Superior temporal gyrus (tissue), 1 donor: Measurements from ENCODE around the gene CPXM1.

Source experiments
- DNase-seq: peaks from one replicate; pipeline ENCODE4 v3.0.0-alpha.2; 2016; ENCODE audit errors: extremely low spot score

CPXM1 gene

DNA sequence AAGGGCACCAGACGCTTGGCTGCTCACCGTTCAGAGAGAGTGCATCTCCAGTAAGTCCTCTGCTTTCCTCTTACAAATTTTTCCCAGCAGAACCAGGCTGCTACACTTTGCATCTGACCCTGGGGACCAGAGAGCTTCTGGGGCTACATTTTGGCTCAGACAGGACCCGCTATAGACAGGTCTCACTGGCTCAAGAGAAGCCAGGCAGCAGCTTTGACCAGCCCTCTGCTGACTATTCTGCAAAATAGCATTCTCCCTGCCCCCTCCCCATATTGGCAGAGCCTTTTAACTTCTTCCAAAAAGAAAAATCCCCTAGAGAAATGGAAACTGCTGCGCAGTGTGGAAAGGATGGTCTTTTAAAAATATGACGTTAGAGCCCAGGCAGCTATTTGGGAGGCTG lies 37.2 kb downstream of the CPXM1 start:
- no peak for DNase-seq

DNA sequence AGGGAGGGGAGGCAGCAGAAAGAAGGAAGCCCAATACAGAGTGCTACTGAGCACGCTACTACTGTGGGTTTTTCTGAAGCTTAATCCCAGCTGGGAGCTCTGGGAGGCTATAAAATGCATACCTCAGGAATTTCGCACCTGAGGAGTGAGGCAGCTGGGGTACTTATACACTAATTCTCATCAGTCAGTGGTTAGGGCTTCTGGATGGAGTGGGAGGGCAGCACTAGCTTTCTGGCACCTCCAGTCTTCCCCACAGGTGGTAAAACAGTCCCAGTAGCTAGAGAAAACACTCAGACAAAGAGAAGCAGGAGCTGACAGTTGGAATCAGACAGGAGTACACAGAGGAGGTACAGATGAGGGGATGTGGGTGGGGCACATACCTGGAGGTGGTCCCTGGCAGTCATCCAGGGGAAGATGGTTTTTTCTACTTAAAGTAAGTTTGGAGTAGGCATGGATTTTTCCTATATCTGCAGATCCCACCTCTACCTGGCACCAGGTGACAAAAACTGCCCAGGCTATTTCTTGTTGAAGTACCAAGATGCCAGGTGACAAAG lies 37.8 kb downstream of the CPXM1 start:
- no peak for DNase-seq

DNA sequence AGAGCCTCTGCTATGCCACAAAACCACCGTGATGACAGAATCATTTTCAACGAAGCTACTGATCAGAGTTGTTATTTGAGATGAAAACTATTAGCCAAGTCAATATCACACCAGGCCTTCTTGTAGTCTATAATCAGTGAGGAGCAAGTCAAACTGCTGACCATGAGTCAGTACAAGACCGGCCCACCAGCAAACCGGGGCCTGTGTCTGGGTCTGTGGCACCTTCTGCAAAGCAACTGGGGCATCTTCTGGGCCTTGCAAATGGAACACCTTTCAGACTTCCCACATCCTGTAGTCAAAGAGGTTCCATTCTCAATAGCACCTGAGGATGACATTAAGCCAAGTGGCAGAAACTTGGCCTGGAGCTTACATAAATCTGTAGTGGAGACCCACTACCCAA lies 38.5 kb downstream of the CPXM1 start:
- no peak for DNase-seq

DNA sequence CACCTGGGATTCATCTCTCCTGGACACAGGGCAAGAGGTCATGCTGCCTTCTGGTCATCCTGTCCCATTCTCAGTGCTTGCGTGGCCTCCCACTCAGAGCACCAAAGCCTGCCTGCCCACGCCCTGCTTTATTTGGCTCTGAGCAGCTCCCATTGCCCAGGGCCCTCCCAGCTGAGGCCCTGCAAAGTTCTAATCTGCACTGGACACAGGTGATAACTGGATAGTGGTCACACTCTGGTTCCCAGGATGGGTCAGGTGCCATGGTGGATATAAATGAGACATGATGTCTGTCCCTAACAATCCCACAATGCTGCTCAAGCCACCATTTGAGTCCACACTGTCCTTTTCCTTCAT lies 39.5 kb downstream of the CPXM1 start:
- no peak for DNase-seq

DNA sequence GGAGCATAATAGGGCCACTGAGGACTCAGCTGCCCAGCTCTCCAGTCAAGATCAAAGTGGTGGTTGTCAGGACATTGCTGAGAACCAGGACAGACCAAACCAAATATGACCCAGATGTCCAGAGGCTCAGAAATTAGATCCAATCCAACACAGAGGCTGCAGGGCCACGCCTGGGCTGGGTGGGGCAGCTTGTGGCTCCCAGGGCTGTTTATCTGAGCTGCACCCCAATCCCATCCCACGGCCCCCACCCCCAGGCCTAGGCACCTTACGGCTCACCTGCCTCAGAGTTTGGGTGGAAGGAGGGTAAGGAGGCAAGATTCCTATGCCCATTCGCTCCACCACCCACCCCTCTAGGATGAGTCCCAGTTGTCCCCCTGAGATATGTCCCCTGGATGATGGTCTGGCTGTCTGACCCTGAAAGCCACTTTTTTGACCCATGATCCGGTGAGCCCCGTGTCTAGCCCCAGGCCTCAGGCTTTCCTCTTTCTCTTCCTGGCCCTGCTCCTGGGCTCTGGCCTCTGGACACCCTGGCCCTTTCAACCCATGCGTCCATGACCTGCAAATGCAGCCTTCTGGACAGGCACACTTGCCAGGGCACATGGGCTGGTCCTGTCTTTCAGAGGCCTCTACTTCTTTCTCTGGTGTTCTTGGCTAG lies 40.0 kb downstream of the CPXM1 start:
- DNase-seq = no peak

DNA sequence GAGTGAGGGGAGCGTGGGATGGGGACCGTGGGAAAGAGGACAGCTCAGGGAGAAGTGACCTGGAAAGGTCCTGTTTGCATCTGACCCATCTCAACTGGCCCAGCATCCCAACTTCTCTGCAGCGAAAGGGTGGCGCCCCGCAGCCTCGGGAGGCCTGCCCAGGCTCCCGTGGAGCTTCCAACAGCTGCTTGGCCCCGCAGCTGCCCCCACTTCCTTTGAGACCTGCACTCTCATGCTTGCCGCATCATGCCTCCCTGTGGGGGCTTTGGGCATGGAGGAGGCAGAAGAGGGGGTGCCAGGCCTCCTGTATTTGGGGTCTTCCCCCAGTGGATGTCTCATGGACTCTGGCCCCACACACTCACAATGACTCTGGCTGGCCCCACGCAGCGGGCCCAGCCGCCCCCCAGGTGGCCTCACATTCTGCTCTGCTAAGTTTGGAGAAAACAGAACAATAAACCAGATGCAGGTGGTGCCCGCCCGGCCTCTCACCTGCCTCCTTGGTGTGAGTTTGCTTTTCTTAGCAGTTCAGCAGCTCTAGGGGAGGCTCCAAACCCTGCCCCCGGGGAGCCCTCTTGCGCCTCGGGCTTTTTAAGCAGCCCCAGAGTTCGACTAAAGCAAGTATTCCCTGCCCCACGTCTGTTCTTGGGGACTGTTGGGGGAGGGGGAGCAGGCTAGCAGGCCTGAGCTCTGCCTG lies 40.7 kb downstream of the CPXM1 start:
- no peak for DNase-seq

GRCh38 chr20:2759143-2759542 lies 41.3 kb downstream of the CPXM1 start:
- DNase-seq = no peak

DNA sequence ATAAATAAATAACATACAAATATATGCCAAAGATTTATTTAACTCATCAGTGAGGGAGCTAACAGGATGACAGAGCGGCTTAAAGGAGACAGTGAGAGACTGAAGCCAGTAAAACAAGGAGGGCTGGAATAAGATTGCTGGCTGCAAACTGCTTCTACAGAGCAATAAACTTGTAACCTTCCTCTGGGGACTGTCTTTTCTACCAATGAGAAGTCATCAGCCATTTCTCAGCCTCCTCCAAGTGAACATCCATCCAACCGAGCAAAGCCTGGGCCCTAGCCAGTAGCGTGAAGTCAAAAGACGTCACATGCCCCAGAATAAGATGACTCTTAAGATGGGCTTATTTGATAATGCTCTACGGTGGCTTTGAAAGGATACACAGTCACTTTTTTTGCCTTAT lies 42.5 kb downstream of the CPXM1 start:
- DNase-seq = no peak

GRCh38 chr20:2757001-2757400 lies 43.4 kb downstream of the CPXM1 start:
- no peak for DNase-seq

GRCh38 chr20:2756056-2756611 lies 44.3 kb downstream of the CPXM1 start:
- no peak for DNase-seq

GRCh38 chr20:2755451-2756055 lies 44.9 kb downstream of the CPXM1 start:
- DNase-seq = no peak

DNA sequence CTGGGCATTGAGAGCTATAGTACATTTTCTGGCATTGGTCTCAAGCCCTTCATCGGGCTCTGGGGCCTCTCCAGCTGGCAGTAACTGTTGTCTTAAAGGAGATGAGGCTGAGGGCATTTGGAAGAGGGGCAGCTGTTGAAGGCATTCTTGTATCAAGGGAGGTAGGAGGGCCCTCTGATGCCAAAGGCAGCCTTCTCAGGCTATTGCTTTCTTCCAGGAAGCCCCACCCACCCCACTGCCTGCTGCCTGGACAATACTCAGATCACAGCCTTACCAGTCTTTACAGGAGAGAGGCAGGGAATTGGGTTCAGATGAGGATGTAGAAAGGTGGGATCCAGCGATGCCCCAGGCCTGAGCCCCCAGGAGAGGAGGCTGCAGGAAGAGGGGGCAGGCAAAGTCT lies 46.0 kb downstream of the CPXM1 start:
- DNase-seq = no peak

DNA sequence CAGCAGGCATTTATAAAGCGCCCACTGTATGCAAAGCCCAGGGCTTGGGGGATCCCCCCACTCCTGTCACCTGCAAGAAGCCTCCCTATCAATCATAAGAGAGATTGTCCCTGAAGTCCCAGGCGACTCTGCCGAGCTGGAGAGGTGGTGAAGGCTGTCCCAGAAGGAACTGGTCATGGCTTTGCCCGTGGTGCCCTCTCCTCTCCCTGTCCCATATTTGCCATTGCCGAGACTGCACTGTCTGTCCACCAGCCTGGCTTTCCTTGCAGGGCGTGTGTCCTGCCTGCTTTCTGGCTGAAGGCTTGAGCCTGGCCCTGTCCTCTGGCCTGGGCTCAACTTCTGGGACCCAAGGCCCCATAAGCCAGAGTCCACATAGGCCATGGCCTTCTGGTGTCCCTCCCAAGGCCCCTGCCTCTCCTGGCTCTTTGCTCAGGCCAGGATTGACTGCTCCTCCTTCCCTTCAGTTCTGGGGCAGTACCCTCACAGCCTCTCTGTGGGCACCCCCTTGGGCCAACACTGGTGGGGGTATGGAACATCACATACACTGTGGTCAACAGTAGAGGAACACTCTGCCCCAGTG lies 46.9 kb downstream of the CPXM1 start:
- no peak for DNase-seq

GRCh38 chr20:2752567-2753460 lies 47.6 kb downstream of the CPXM1 start:
- no peak for DNase-seq

DNA sequence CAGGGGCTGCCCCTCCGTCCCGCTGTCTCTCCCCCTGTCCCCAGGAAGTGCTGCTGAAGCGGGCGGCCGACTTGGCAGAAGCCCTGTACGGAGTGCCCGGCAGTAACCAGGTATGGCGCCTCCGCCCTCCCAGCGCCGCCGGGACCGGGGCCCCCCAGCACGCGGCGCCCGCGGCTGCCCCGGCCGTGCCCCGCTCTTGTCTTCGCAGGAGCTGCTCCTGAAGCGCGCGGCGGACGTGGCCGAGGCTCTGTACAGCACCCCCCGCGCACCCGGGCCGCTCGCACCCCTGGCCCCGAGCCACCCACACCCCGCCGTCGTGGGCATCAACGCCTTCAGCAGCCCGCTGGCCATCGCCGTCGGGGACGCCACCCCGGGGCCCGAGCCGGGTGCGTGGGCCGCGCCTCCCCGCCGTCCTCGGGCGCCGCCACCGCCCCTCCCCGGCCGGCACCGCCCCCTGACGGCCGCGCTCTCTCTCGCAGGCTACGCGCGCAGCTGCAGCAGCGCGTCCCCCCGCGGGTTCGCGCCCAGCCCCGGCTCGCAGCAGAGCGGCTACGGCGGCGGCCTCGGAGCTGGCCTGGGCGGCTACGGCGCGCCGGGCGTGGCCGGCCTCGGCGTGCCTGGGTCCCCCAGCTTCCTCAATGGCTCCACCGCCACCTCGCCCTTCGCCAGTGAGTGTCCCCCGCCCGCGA lies 48.4 kb downstream of the CPXM1 start:
- no peak for DNase-seq

- DNase-seq = no peak
Observed at GRCh38 chr20:2751347-2751877, 49.0 kb downstream of the CPXM1 start.

DNA sequence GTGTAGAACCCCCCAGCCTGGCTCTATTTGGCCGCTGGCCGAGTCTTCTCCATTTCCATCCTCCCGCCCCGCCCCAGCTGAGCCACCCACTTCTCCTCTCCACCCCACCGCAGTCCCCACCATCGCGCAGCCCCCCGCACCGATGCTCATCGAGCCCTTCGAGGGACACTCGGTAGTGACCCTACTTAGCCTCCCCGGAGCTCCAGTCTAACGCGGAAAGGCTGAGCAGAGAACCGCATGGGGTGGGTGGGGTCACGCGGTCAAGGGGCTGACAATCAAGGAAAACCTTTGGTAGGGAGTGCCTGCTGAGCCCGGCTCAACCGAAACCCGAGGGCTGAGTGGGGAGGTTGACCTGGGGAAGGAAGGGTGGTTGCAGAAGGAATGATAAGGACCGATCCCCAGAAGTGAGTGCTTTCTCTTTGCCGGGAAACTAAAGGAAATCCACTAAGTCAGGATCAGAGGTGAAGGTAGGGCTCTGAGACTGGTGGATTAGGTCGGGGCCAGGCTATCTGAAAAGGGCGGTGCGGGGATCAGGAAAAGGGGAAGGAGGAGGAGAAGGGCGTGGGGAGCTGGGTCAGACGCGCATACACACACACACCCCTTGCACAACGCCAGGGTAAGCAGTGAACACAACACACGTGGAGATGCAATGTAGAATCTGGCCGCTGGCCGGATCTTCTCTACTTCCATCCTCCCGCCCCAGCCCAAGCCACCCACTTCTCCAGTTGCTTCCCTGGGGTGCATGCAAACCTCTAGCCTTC lies 49.8 kb downstream of the CPXM1 start:
- DNase-seq = no peak

- no peak for DNase-seq
Observed at GRCh38 chr20:2749951-2750490, 50.4 kb downstream of the CPXM1 start.

DNA sequence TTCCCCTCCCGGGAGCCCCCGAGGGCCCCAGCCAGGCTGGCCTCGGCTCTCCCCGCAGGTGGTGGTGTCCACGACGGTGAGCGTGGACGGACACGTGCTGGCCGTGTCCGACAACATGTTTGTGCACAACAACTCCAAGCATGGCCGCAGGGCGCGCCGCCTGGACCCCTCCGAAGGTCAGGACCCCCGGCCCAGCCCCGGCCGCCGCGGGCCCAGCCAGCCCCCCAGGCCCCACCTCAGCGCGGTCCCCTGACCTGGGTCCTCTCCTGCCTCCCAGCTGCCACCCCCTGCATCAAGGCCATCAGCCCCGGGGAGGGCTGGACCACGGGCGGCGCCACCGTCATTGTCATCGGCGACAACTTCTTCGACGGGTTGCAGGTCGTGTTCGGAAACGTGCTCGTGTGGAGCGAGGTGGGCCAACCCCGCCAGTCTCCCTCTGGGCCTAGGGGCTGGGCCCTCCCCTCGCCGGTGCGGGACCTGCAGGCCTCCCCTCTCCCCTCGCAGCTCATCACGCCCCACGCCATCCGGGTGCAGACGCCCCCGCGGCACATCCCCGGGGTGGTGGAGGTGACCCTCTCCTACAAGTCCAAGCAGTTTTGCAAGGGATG lies 51.0 kb downstream of the CPXM1 start:
- DNase-seq = no peak
